HCT116 (cell line): ENCODE data around the gene FRMD4A. TPM values are rescaled to one million over a fixed set of nuclear protein-coding genes. Genes with fewer than 3 reads are reported as not detected.

Experiments used
- ATAC-seq: fragments of 200-7000 bp; cut with Tn5 transposase; 2 replicates; pipeline ENCODE4 v1.9.1; 2020; ENCODE audit warnings: mild to moderate bottlenecking, moderate library complexity
- BruUV-seq: library from RNA; stranded (reverse); fragments of 400-500 nt; replicated peaks from 2 replicates; lab custom pipeline; 2021; lab: Mats Ljungman, UMichigan
- CTCF ChIA-PET: fragments of 300-600 bp; sonication (Branson Sonifier 250); formaldehyde crosslinking; loops from one replicate; lab custom pipeline; 2021; ENCODE audit warnings: antibody characterized with exemption; lab: Charles Lee
- POLR2A ChIA-PET: fragments of 300-600, 350-600 bp; sonication (Branson Sonifier 250); formaldehyde crosslinking; loops from one replicate; lab custom pipeline; 2021; ENCODE audit warnings: antibody characterized with exemption; lab: Charles Lee
- RAD21 ChIA-PET, 2 experiments: fragments of 300-600 bp; sonication (Branson Sonifier 250); formaldehyde crosslinking; loops; one replicate each; lab custom pipeline; 2023; ENCODE audit warnings: low total read pairs in 2 of 2; ENCODE audit not compliant: uncharacterized antibody in 2 of 2, unreplicated experiment in 2 of 2, low non-redundant PET in 1 of 2; lab: Charles Lee
- DNase-seq: peaks from one replicate; pipeline ENCODE4 v3.0.0-alpha.2; 2010; ENCODE audit warnings: low read depth, low spot score
- H2AFZ ChIP-seq: fragments of 200-600 bp; shearing (Covaris generic), sonication (generic); 2 replicates; pipeline ENCODE4 v1.6.1; 2017; ENCODE audit warnings: low read depth, mixed run types, mixed read lengths, antibody characterized with exemption, low read length; ENCODE audit not compliant: poor library complexity, severe bottlenecking
- H3K27ac ChIP-seq: 2 replicates; pipeline ENCODE4 v1.5.1; 2012; ENCODE audit warnings: low read depth, low read length
- H3K27me3 ChIP-seq: fragments of 200-600 bp; sonication (generic); 2 replicates; pipeline ENCODE4 v1.6.1; 2016; ENCODE audit warnings: mixed run types, low read length, mixed read lengths; ENCODE audit not compliant: insufficient read depth
- H3K36me3 ChIP-seq, 2 experiments: fragments of 200-500 bp in 1 of 2; fragments of 200-600 bp in 1 of 2; sonication (Bioruptor generic) in 1 of 2; sonication (generic) in 1 of 2; 2 replicates each; pipeline versions ENCODE4 v1.5.1 to v1.6.1; 2014 to 2016; ENCODE audit warnings: low read length in 2 of 2, inconsistent platforms in 1 of 2, mixed read lengths in 1 of 2, mixed run types in 1 of 2; ENCODE audit not compliant: insufficient read depth in 2 of 2, control insufficient read depth in 1 of 2
- H3K4me1 ChIP-seq, 2 experiments: fragments of 200-600 bp in 1 of 2; sonication (generic) in 1 of 2; 2 replicates each; pipeline versions ENCODE4 v1.5.1 to v1.6.1; 2012 to 2017; ENCODE audit warnings: low read length in 2 of 2, inconsistent platforms in 1 of 2, mild to moderate bottlenecking in 1 of 2, mixed read lengths in 1 of 2, mixed run types in 1 of 2, moderate library complexity in 1 of 2; ENCODE audit not compliant: insufficient read depth in 2 of 2, control insufficient read depth in 1 of 2
- H3K4me2 ChIP-seq: fragments of 200-600 bp; sonication (generic); 2 replicates; pipeline ENCODE4 v1.6.1; 2017; ENCODE audit warnings: mixed run types, low read length, mixed read lengths
- H3K4me3 ChIP-seq, 2 experiments: fragments of 200-600 bp in 1 of 2; sonication (generic) in 1 of 2; replicated peaks in 1 of 2; 2 replicates each; pipeline ENCODE4 v1.5.1; 2011 to 2016; ENCODE audit warnings: low read length in 2 of 2, control low read depth in 1 of 2, low read depth in 1 of 2, mild to moderate bottlenecking in 1 of 2, mixed read lengths in 1 of 2, mixed run types in 1 of 2
- H3K79me2 ChIP-seq: fragments of 200-600 bp; sonication (generic); 2 replicates; pipeline ENCODE4 v1.6.1; 2017; ENCODE audit warnings: mild to moderate bottlenecking, mixed run types, low read length, moderate library complexity, mixed read lengths; ENCODE audit not compliant: insufficient read depth
- H3K9ac ChIP-seq: fragments of 200-600 bp; sonication (generic); 2 replicates; pipeline ENCODE4 v1.6.1; 2016; ENCODE audit warnings: low read length, mixed read lengths
- H3K9me2 ChIP-seq: fragments of 200-600 bp; sonication (generic), shearing (Covaris generic); 2 replicates; pipeline ENCODE4 v1.6.1; 2017; ENCODE audit warnings: mixed run types, mild to moderate bottlenecking, moderate library complexity; ENCODE audit not compliant: insufficient read depth
- H3K9me3 ChIP-seq, 2 experiments: fragments of 200-500 bp in 1 of 2; fragments of 200-600 bp in 1 of 2; sonication (Bioruptor generic) in 1 of 2; sonication (generic) in 1 of 2; 2 replicates each; pipeline ENCODE4 v1.6.1; 2014 to 2017; ENCODE audit warnings: low read length in 2 of 2, mixed read lengths in 2 of 2, inconsistent platforms in 1 of 2, low read depth in 1 of 2, mild to moderate bottlenecking in 1 of 2, mixed run types in 1 of 2, moderate library complexity in 1 of 2; ENCODE audit not compliant: control insufficient read depth in 1 of 2, insufficient read depth in 1 of 2
- H4K20me1 ChIP-seq: fragments of 200-600 bp; sonication (generic), shearing (Covaris generic); 2 replicates; pipeline ENCODE4 v1.6.1; 2017; ENCODE audit warnings: mixed run types, mild to moderate bottlenecking, moderate library complexity; ENCODE audit not compliant: insufficient read depth
- CEBPB ChIP-seq: IDR thresholded peaks from 2 replicates; pipeline ENCODE4 v1.6.1; 2012; ENCODE audit warnings: low read depth
- EGR1 ChIP-seq: IDR thresholded peaks from 2 replicates; pipeline ENCODE4 v1.6.1; 2012; ENCODE audit warnings: low read depth
- ELF1 ChIP-seq: IDR thresholded peaks from 2 replicates; pipeline ENCODE4 v1.6.1; 2012; ENCODE audit warnings: low read depth, borderline replicate concordance
- EZH2 ChIP-seq: fragments of 200-600 bp; sonication (generic); IDR thresholded peaks from 2 replicates; pipeline ENCODE4 v1.6.1; 2017; ENCODE audit warnings: antibody characterized with exemption, mixed run types
- FOSL1 ChIP-seq: IDR thresholded peaks from 2 replicates; pipeline ENCODE4 v1.6.1; 2012; ENCODE audit warnings: low read depth
- JUND ChIP-seq: IDR thresholded peaks from 2 replicates; pipeline ENCODE4 v1.6.1; 2012
- POLR2AphosphoS5 ChIP-seq: IDR thresholded peaks from 2 replicates; pipeline ENCODE4 v1.6.1; 2011; ENCODE audit warnings: mild to moderate bottlenecking, low read depth, low read length, moderate library complexity
- SIN3A ChIP-seq: IDR thresholded peaks from 2 replicates; pipeline ENCODE4 v1.6.1; 2012; ENCODE audit warnings: low read depth
- SP1 ChIP-seq: IDR thresholded peaks from 2 replicates; pipeline ENCODE4 v1.6.1; 2012; ENCODE audit warnings: low read depth
- SRF ChIP-seq: IDR thresholded peaks from 2 replicates; pipeline ENCODE4 v1.6.1; 2012; ENCODE audit warnings: low read depth
- TCF7L2 ChIP-seq: IDR thresholded peaks from 2 replicates; pipeline ENCODE4 v1.7.0; 2011; ENCODE audit warnings: borderline replicate concordance, inconsistent platforms; ENCODE audit not compliant: insufficient read depth, insufficient read length; ENCODE audit errors: extremely low read depth
- YY1 ChIP-seq: IDR thresholded peaks from 2 replicates; pipeline ENCODE4 v1.6.1; 2011; ENCODE audit warnings: low read length, low read depth, moderate library complexity, mild to moderate bottlenecking; ENCODE audit not compliant: insufficient replicate concordance; ENCODE audit errors: extremely low read depth
- ZFX ChIP-seq: fragments of 450-650 bp; IDR thresholded peaks from 2 replicates; pipeline ENCODE4 v1.6.1; 2017
- ZNF274 ChIP-seq: fragments of 200-500 bp; sonication (Bioruptor generic); IDR thresholded peaks from 2 replicates; pipeline ENCODE4 v1.6.1; 2014; ENCODE audit warnings: mild to moderate bottlenecking, low read depth, low read length, inconsistent platforms
- intact Hi-C: fragments of 100-400 bp; cut with micrococcal nuclease; formaldehyde crosslinking; loops from 2 replicates; pipeline ENCODE4 v1.10.0; 2022
- total RNA-seq: library from RNA; stranded (reverse); gene quantifications from one replicate; pipeline ENCODE4 v1.2.1, GENCODE V29; 2021; ENCODE audit not compliant: unreplicated experiment
- TF ChIP-seq, protein P1 (sequence below): IDR thresholded peaks from 2 replicates; pipeline ENCODE4 v1.6.1; 2012
- TF ChIP-seq, protein P2 (sequence below): IDR thresholded peaks from 2 replicates; pipeline ENCODE4 v1.6.1; 2012

The FRMD4A gene
- total RNA-seq, 1 experiment from 2014 or later, result 0.20 TPM

DNA sequence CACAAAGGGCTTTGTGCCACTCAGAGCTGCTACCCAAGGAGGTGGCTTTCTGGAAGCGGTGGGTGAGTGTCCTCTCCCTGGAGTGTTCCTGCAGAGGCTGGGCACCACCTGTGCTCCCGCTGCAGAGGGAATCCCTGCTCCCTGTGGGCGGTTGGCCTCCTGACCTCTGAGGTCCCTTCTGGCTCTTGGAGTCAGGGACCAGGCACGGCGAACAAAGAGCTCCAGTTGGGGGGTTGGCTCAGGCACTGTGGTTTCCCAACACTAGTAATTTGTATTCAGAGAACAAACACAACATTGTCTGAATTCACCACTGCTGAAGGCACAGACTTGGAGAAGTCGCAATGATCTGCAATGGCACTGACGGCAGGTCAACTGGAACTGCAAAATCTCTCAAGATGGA lies 415.0 kb downstream of the FRMD4A start:
- Histone ChIP-seq H3K4me2 (no peak overlapping the region), H3K4me3 (no peak overlapping the region), H3K4me1 (no peaks in the 10 kb centered on the region), H3K27me3 (no peaks in the 10 kb centered on the region), H2AFZ (no peak overlapping the region), H3K9me3 (no peaks in the 10 kb centered on the region), H3K79me2 (no peaks in the 10 kb centered on the region), H3K36me3 (no peaks in the 10 kb centered on the region), H4K20me1 (no peaks in the 10 kb centered on the region), H3K9ac (no peak overlapping the region), H3K27ac (no peak overlapping the region), H3K9me2 (no peaks in the 10 kb centered on the region)
- intact Hi-C loops, result no loop called here
- POLR2A ChIA-PET, result no interaction called here
- ATAC-seq, result no peak
- DNase-seq, result no peak
- BruUV-seq, result no TSS peak
- RAD21 ChIA-PET, result no interaction called here
- CTCF ChIA-PET, result no interaction called here
- TF ChIP-seq FOSL1 (no peak), JUND (no peak), EGR1 (no peak), SRF (no peak), EZH2 (no peak), POLR2AphosphoS5 (no peak), ZNF274 (no peak), TCF7L2 (no peak), CEBPB (no peak), ZFX (no peak), YY1 (no peak), SIN3A (no peak), SP1 (no peak), ELF1 (no peak)
- TF ChIP-seq, protein P1, sequence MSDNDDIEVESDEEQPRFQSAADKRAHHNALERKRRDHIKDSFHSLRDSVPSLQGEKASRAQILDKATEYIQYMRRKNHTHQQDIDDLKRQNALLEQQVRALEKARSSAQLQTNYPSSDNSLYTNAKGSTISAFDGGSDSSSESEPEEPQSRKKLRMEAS, result no peak
- TF ChIP-seq, protein P2, sequence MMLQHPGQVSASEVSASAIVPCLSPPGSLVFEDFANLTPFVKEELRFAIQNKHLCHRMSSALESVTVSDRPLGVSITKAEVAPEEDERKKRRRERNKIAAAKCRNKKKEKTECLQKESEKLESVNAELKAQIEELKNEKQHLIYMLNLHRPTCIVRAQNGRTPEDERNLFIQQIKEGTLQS, result no peak
